NCI-H2227 (cell line): ENCODE data around the gene CLDN3.

ENCODE experiments used
- DNase-seq: peaks from one replicate; lab custom pipeline; 2025; ENCODE audit not compliant: unreplicated experiment; lab: John Stamatoyannopoulos, UW

CLDN3 gene

DNA sequence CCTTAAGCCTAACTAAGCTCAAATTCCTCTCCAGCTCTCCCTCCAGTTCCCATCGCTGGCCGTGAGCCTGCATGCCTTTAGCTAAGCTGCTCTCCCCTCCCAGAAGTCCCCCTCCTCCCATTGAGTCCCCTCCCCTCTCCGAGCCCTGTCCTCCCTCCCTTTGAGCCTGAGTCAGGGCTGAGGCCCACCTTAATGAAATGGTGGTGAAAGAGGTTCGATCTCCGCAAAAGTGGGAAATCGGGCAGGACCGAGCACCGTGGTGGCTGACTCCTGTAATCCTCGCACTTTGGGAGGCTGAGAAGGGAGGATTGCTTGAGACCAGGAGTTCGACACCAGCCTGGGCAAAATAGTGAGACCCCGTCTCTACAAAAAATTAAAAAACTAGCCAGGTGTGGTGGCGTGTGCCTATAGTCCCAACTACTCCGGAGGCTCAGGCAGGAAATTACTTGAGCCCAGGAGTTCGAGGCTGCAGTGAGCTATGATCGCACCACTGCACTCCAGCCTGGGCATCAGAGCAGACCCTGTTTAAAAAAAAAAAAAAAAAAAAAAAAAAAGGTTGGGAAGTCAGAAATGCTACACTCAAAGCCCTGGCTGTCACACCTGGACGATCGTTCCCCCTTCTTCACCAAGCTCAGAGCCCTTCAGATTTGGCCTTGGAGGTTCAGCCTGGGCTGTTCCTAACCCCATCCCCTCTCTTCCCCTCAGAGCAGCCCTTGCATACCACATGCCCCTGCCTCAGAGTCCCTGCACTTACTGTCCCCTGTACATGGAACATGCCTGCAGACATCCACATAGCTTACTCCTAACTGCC is 995 bp upstream of the CLDN3 start:
- DNase-seq: no peak

DNA sequence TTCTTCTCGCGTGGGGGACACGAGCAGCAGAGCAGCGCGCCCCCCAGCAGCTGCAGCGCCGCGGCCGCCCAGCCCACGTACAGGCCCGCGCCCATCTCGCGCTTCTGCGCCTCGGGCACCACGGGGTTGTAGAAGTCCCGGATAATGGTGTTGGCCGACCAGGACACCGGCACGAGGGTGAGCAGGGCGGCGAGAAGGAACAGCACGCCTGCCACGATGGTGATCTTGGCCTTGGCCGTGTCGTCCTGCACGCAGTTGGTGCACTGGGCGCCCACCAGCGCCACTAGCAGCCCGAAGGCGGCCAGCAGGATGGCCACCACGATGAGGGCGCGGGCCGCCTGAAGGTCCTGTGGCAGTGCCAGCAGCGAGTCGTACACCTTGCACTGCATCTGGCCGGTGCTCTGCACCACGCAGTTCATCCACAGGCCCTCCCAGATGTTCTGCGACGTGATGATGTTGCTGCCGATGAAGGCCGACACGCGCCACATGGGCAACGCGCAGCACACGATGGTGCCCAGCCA is 529 bp downstream of the CLDN3 start:
- no peak for DNase-seq

DNA sequence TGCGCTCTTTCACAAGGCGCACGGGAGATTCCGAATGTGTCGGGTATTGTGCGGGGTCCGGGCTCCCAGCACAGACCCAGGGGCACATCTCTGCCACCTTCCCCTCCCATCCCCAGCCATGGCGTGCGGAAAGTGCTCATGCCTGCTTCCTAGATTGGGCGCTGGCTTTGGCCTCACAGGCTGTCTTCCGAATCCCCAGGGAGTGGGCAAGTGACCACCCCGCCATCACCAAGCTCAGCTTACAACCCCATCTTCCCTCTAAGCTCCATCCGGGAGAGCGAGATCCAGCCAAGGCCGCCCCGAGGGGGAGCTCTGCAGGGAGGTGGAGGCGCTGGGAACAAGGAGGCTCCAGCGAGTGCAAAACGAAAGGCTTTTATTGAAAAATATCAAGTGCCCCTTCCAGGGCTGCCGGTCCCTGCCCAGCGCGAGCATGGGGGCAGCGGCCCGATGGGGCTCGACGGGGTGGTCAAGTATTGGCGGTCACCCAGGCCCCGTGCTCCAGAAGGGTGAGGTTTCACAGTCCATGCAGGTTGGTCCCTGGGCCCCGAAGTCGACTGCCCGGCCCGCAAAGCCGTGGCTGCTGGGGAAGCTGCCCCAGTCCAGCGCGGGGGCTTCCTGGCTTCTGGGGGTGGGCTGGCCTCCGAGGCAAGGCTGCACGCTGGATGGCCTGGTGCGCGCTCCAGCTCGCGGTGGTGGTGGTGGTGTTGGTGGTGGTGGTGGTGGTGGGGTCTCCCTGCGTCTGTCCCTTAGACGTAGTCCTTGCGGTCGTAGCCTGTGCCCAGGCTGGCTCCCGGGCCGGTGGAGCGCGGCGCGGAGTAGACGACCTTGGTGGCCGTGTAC is 1.2 kb downstream of the CLDN3 start:
- DNase-seq: no peak

DNA sequence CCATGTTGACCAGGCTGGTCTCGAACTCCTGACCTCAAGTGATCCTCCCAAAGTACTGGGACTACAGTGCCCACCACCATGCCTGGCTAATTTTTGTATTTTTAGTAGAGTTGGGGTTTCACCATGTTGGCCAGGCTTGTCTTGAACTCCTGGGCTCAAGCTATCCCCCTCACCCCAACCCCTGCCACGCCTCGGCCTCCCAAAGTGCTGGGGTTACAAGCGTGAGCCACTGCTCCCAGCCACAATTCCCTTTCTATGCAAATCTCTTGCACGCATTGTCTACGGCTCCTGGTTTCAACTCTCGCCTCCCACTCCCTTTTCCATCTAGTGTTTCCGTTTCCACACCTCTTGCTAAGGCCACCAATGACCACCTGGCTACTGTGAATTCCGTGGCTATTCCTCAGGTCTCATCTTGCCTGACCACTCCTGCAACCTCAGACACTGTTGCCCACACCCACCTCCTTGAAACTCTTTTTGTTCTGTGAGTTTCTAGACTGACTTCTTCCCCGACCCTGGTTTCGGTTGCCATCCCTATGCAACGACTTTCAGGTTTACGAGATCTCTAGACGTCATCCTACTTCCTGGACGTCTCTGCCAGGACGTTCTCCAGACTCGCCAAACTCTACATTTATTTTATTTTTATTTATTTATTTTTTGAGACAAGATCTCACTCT is 3.4 kb downstream of the CLDN3 start:
- no peak for DNase-seq

DNA sequence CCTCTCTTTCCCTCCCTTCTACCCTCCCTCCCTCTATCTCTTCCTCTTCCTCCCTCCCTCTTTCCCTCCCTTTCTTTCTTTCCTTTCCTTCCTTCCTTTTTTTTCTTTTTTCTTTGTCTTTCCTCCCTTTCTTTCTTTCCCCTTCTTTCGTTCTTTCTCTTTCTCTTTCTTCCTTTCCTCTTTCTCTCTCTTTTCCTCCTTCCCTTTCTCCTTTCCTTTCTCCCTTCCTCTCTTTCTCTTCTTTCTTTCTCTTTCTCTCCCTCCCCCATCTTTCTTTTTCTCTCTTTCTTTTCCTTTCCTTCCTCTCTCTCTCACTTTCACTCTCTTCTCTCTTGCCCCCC is 7.4 kb downstream of the CLDN3 start:
- no peak for DNase-seq

DNA sequence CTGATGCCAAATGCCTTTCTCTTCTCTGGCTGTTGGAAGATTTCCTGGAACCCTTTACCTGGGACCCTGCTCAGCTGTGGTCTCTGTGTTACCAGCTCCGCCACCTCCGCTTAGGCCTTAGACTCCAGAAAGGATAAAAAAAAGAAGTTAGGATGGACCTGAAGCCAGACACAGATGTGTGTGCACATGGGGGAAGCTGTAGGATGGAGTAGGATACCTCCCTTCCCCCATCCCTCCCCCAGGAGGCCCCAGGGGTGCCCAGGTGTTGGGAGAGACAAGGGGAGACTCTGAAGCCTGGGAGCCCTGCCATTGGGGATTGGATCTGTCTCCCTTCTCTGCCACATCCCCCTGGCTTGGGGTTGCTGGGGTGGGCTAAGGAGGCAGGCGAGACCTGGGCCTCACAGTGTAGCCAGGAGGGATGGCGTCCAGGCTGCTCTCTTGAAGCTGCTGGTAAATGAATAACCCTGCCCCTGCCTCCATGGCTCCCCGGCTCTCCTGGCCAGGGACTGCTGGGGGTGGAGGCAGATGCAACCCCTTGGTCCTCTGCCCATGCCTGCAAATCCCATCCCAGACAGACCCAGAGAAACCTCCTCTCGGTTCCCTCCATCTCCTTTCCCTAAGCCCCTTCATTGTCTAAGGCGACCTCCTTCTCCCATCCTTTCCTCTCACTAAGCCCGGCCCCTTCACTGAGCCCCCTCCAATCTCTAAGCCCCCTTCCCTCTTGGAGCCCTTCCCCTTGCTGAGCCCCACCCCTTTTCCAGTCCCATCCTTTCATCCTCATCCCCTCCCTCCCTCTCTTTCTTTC is 8.0 kb downstream of the CLDN3 start:
- peak; percentile 41 for DNase-seq

DNA sequence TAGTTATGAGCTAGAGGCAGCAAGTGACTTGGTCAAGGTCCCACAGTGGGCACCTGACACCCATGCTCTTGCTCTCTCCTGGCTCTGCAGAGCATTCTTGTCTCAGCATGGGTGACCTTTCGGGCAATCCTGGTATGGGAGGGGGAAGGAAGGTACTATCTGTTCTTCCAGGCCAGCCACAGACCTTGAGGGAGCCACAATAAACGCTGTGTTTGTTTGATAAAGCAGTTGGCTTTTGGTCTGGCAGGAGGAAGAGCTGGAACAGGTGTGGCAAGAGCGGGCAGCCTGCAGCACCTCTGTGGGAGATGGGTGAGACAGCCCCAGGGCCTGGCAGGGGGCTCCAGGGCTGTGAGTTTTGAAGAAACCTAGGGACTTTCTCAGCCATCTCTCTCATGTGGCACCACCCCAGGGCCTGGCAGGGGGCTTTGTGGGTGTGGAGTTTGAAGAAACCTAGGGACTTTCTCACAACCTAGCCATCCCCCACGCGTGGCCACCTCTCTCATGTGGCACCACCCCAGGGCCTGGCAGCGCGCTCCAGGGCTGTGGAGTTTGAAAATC is 11.4 kb downstream of the CLDN3 start:
- no peak for DNase-seq

DNA sequence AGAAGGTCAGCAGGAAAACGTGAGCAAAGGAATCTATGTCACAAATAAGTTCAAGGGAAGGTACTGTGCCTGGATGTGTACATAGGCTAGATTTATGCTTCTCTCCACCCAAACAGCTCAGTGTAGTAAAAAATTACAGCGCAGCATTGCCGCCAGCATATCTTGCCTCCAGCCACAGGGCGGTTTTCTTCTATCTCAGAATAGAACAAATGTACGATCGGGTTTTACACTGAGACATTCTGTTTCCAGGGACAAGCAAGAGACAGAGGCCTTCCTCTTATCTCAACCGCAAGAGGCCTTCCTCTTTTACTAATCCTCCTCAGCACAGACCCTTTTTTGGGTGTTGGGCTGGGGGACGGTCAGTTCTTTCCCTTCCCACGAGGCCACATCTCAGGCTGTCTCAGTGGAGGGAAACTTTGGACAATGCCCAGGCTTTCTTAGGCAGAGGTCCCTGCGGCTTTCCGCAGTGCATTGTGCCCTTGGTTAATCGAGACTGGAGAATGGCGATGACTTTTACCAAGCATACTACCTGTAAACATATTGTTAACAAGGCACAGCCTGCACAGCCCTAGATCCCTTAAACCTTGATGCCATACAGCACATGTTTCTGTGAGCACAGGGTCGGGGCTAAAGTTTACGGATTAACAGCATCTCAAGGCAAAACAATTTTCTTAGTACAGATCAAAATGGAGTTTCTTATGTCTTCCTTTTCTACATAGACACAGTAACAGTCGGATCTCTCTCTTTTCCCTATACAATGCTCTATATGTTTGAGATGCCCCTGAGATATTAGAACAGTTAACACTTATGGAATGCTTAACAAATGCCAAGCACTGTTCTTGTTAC is 19.9 kb downstream of the CLDN3 start:
- DNase-seq: no peak

DNA sequence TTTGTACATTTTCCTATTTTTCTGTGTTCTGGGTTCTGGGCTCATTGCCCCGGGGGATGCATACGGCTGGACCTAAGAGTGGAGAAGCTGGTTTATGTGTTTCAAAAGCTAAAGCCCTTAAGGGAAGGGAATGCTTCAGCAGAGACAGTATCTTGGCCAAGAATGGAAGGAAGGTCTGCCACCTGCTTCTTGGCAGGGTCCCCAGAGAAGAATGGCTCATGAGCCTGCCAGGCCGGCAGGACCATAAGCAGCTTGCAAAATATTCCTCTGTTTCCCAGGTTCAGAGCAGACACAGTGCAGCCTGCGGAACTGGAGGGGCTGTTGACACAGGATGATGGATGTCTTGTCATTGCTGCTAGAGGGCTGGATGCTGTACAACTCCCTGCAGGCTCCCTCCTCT is 23.7 kb downstream of the CLDN3 start:
- DNase-seq: no peak

DNA sequence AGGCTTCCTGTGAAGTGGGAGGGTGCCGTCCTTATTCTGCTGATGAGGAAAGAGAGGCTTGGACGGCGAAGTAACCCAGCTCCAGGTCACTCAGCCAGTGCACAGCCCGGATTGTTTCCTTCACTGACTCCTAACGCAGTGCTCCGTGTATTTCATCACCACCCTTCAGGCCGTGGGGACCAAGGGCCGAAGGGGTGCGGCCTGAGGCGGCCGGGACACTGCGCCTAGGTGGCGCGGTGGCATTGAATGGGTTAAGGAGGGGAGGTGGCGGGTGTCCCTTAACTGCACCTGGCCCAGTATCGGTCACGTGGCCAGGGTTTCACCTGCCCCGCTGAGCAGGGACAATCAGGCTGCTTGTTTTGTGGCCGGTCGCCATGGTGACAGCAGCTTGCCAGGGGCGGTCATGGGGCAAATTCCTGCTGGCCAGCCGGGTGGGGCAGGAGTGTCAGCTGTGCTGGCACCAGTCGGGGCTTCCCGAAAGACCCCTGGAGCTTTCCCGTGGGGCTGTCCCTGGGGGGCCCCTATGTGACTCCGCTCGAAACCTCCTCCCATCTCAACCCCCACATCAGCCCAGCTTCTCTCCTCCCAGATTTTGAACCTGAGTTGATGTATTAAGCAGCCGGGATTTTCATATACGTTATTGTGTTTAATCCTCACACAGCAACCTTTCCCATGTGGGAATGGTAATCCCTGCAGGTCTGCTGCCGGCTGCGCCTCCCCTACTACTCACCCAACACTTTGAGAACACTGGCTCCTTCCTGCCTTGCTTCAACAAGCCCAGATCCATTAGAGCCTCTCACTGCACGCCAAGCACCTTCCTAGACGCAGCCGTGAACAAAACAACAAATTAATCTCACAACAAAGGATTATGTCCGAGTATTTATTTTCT is 27.1 kb downstream of the CLDN3 start:
- peak; percentile 93 for DNase-seq

DNA sequence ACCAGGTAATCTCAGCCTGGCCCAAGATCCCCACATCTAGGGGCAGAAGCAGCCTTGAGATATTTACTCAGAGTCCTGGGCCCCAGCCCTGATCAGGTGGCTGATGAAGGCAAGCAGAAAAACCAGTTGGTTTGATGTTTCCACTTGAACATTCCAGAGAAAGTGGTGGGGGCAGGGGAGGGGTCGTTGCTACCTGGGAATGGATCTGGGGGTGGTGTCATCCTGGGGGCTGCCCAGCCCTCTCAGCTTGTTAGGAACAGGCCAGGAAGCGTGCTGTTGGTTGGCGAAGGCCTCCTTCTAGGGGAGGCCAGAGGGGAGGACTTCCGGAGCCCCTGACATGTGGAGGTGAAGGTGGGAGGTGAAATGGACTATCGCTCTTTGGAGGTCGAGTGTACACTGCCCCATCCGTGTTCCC is 27.7 kb downstream of the CLDN3 start:
- DNase-seq: no peak

DNA sequence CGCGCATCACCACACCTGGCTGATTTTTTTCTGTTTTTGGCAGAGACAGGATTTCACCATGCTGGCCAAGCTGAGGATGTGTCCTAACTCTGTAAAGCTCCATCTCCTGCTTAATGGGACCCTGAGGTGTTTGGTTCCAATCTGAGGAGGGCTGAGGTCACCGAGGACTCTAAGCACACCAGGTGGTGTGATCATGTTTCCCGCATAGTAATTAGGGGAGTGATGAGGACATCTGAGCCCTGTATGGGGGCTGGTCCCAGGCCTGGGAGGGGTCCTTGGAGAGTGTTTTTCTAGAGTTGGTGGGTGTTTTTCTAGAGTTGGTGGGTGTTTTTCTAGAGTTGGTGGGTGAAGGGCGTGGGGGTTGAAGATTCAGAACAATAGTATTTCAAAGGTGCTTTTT is 28.5 kb downstream of the CLDN3 start:
- no peak for DNase-seq

DNA sequence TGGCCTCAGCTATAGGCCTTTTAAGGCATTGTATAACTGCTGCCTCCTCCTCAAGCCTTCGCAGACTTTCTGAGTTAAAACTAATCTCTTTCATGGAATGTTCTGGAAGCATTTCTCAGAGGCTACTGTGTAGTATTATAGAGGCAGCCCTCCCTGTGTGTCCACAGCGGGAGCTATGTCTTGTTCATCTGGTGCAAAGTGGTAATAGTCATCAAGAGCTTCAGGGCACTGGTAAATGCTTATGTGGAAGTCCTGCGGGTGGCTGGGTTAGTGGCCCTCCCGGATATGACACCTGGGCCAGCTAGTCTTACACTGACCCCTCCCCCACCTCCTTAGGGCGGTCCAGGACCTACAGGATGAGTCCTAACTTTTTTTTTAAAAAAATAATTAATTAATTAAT is 29.3 kb downstream of the CLDN3 start:
- no peak for DNase-seq

DNA sequence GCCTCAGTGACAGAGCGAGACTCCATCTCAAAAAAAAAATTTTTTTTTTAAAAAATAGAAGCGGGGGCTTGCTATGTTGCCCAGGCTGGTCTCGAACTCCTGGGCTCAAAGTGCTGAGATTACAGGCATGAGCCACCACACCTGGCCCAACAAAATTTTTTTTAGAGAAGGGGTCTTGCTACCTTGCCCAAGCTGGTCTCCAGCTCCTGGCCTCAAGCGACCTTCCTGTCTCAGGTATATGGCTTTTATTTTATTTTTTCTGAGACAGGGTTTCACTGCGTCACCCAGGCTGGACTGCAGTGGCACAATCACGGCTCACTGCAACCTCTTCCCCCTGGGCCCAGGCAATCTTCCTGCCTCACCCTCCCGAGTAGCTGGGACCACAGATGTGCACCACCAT is 29.9 kb downstream of the CLDN3 start:
- no peak for DNase-seq

DNA sequence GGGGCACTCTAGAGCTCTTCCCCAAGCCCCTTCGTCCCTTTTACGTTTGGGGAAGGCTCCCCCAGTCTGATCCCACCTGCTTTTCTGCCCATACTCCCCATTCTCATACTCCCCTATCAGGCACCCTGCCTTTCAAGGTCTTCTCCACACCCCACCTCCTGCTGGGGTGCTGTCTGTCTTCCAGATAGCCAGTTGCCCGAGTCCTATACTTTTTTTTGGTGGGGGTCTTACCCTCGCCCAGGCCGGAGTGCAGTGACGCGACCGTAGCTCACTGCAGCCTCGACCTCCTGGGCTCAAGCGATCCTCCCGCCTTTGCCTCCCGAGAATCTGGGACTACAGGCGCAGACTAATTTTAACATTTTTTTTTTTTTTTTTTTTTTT is 30.7 kb downstream of the CLDN3 start:
- DNase-seq: no peak

DNA sequence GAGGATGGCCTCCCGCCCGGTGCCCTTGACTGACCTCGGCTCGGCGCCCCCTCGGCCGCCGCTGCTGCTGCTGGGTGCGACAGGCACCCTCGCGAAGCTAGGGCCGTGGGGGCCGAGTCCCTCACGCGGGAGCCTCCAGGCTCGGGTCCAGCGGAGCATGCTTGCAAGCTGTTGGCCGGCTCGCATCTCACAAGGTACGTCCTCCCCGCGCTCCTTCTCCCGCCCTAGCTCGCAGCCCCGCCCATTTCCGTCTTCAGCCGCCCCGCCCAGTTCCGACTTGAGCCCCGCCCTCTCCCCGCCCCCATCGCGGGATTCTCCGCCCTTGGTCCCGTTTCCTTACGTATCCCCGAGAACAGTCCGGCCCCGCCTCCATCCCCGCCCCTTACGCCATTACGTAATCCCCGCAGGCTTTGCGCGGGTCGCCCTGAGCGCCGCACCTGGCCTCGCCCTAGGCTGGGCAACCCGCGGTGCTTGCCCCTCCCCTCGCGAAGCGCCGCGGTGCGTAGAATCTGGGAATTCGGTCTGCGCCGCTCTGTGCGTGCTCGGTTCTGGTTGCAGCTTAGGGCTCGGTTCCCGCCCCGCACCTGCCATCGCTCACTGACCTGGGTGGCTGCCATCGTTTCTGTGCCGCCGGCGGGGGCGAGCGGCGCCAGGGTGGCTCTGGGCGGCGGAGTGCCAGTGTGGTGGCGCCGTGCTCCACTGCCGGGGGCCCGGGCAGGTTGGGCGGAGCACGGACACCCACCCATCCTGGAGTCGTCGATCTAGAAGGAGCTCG is 31.3 kb downstream of the CLDN3 start, which contains the start of gene ABHD11:
Gene ABHD11, minus strand, starts transcription at position 191 of the 775 bp plus-strand sequence. Its CDS starts 32 bp downstream, at position 159.
- DNase-seq: peak; percentile 98

DNA sequence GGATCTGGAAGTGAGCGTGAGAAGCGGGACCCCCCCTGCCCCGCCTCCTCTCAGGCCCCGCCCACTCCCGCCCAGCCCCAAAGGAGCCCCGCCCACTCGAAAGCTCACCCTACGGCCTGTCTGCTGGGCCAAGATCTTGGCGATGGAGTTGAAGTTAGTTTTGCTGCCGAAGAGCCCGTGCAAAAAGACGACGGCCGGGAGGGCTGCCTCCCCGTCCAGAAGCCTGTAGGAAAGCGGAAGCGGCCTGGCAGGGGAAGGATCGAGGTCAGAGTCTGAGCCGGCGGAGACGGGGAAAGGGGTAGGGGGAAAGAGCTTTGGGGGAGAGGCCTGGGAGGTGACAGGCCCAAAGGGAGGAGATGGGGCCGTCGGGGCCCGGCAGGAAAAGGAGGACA is 31.9 kb downstream of the CLDN3 start:
- DNase-seq: peak; percentile 78
